ENCODE results near the gene ANGPTL8.

ANGPTL8 gene

GRCh38 chr19:11260996-11261395 is 21.6 kb downstream of the ANGPTL8 start:
- no peak for TF ChIP-seq CSDC2 (CRISPR knock-in tag; IDR thresholded peaks at IDR 0.05)
- no peak for TF ChIP-seq ARNTL (CRISPR knock-in tag; IDR thresholded peaks at IDR 0.05; ENCODE audit: borderline replicate concordance, low read depth)
- no peak for TF ChIP-seq ZNF8 (CRISPR knock-in tag; IDR thresholded peaks at IDR 0.05)
- no peak for TF ChIP-seq PPARA (CRISPR knock-in tag; IDR thresholded peaks at IDR 0.05; ENCODE audit: borderline replicate concordance)
- no peak for TF ChIP-seq TCF4 (CRISPR knock-in tag; IDR thresholded peaks at IDR 0.05; ENCODE audit: borderline replicate concordance)
- no peak for TF ChIP-seq ZFP30 (CRISPR knock-in tag; IDR thresholded peaks at IDR 0.05)
- no peak for TF ChIP-seq PATZ1 (CRISPR knock-in tag; IDR thresholded peaks at IDR 0.05; ENCODE audit: borderline replicate concordance)
- no peak for TF ChIP-seq GLIS3 (CRISPR knock-in tag; IDR thresholded peaks at IDR 0.05)
- no peak for TF ChIP-seq ZC3H10 (CRISPR knock-in tag; IDR thresholded peaks at IDR 0.05)
- no peak for TF ChIP-seq POU6F1 (CRISPR knock-in tag; IDR thresholded peaks at IDR 0.05; ENCODE audit: borderline replicate concordance, low read depth)
- TF ChIP-seq ISL1 (CRISPR knock-in tag; IDR thresholded peaks at IDR 0.05) = no peak
- no peak for TF ChIP-seq OSR1 (CRISPR knock-in tag; IDR thresholded peaks at IDR 0.05)
- no peak for TF ChIP-seq ESRRG (CRISPR knock-in tag; IDR thresholded peaks at IDR 0.05)
- TF ChIP-seq RARB (CRISPR knock-in tag; IDR thresholded peaks at IDR 0.05) = no peak
- no peak for TF ChIP-seq ZNF565 (CRISPR knock-in tag; conservative IDR thresholded peaks at IDR 0.05; ENCODE audit: low read depth)
- TF ChIP-seq TOX (CRISPR knock-in tag; IDR thresholded peaks at IDR 0.05; ENCODE audit: borderline replicate concordance) = no peak
- TF ChIP-seq CSRNP3 (CRISPR knock-in tag; IDR thresholded peaks at IDR 0.05) = no peak
- no peak for ATAC-seq

- no peak; the same call in 2 of the 3 replicates for ATAC-seq
- TF ChIP-seq SNAI2 (CRISPR knock-in tag; IDR thresholded peaks at IDR 0.05) (no peak), ISL1 (CRISPR knock-in tag; IDR thresholded peaks at IDR 0.05) (no peak), ZNF565 (CRISPR knock-in tag; conservative IDR thresholded peaks at IDR 0.05; ENCODE audit: low read depth) (no peak), ZFP30 (CRISPR knock-in tag; IDR thresholded peaks at IDR 0.05) (no peak), TSHZ2 (CRISPR knock-in tag; IDR thresholded peaks at IDR 0.05) (no peak), CREB5 (CRISPR knock-in tag; IDR thresholded peaks at IDR 0.05; ENCODE audit: low read depth) (no peak)
These were observed 22.1 kb downstream of the ANGPTL8 start for GRCh38 chr19:11261431-11261970.

GRCh38 chr19:11261971-11262839 is 22.8 kb downstream of the ANGPTL8 start, which contains the start of gene DOCK6:
Gene DOCK6 (minus strand): TSS chr19:11262524. CDS start chr19:11262440, 84 bp downstream.
- TF ChIP-seq ZFP3 (CRISPR knock-in tag; IDR thresholded peaks at IDR 0.05) = peak; percentile 90
- no peak for TF ChIP-seq PPARA (CRISPR knock-in tag; IDR thresholded peaks at IDR 0.05; ENCODE audit: borderline replicate concordance)
- TF ChIP-seq GLIS3 (CRISPR knock-in tag; IDR thresholded peaks at IDR 0.05) = no peak
- TF ChIP-seq ZC3H10 (CRISPR knock-in tag; IDR thresholded peaks at IDR 0.05) = no peak
- TF ChIP-seq ISL1 (CRISPR knock-in tag; IDR thresholded peaks at IDR 0.05) = no peak
- peak; percentile 64 for ATAC-seq

All from SK-N-SH treated with all-trans-retinoic acid at 6 μM for 48 hours (cell line).